Midbrain (tissue), 1 donor: ENCODE data around the gene PCDHGA1.
"Not testable (repeated sequence)": the region's sequence is repeated elsewhere in the genome, so short reads cannot be mapped to it uniquely, and the experiment has no call there.

Experiments used
- DNase-seq: peaks from one replicate; lab custom pipeline; 2025; lab: John Stamatoyannopoulos, UW

The PCDHGA1 gene

GRCh38 chr5:141382469-141383294 lies 52.4 kb downstream of the PCDHGA1 start, which contains the start of gene PCDHGA7:
PCDHGA7 (plus strand) TSS chr5:141382742; CDS start chr5:141382900, 158 bp downstream.
- DNase-seq: no peak

- no peak for DNase-seq
These were observed 53.0 kb downstream of the PCDHGA1 start for GRCh38 chr5:141383345-141383744.

DNA sequence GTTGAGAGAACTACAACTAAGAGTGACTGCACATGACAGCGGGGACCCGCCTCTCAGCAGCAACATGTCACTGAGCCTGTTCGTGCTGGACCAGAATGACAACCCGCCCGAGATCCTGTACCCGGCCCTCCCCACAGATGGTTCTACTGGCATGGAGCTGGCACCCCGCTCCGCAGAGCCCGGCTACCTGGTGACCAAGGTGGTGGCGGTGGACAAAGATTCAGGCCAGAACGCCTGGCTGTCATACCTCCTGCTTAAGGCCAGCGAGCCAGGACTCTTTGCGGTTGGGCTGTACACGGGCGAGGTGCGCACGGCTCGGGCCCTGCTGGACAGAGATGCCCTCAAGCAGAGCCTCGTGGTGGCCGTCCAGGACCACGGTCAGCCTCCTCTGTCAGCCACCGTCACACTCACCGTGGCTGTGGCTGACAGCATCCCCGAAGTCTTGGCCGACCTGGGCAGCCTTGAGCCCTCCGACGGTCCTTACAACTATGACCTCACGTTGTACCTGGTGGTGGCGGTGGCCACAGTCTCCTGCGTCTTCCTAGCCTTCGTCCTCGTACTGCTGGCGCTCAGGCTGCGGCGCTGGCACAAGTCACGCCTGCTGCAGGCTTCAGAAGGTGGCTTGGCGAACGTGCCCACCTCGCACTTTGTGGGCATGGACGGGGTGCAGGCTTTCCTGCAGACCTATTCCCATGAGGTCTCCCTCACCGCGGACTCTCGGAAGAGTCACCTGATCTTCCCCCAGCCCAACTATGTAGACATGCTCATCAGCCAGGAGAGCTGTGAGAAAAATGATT lies 54.4 kb downstream of the PCDHGA1 start:
- DNase-seq: no peak

GRCh38 chr5:141387557-141388311 lies 57.4 kb downstream of the PCDHGA1 start, which contains the start of gene PCDHGB4:
PCDHGB4 (plus strand) TSS chr5:141387698; CDS start chr5:141387885, 187 bp downstream.
- not testable (repeated sequence) for DNase-seq

DNA sequence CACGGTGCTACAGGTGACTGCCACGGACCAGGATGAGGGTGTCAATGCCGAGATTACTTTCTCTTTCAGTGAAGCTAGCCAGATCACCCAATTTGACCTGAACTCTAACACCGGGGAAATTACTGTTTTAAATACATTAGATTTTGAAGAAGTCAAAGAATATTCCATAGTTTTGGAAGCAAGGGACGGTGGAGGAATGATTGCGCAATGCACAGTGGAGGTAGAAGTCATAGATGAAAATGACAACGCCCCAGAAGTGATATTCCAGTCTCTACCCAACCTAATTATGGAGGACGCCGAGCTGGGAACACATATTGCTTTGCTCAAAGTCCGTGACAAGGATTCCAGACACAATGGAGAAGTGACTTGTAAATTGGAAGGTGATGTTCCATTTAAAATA lies 58.3 kb downstream of the PCDHGA1 start:
- DNase-seq: no peak

DNA sequence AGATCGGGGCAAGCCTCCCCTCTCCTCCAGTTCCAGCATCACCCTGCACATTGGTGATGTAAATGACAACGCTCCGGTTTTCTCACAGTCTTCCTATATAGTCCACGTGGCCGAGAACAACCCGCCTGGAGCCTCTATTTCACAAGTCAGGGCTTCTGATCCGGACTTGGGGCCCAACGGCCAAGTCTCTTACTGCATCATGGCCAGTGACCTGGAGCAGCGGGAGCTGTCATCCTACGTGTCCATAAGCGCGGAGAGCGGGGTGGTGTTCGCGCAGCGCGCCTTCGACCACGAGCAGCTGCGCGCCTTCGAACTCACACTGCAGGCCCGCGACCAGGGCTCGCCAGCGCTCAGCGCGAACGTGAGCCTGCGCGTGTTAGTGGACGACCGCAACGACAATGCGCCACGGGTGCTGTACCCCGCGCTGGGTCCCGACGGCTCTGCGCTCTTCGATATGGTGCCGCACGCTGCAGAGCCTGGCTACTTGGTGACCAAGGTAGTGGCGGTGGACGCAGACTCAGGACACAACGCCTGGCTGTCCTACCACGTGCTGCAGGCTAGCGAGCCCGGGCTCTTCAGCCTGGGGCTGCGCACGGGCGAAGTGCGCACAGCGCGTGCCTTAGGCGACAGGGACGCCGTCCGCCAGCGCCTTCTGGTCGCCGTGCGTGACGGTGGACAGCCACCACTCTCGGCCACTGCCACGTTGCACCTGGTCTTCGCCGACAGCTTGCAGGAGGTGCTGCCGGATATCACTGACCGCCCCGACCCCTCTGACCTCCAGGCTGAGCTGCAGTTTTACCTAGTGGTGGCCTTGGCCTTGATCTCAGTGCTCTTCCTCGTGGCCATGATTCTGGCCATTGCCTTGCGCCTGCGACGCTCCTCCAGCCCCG lies 59.1 kb downstream of the PCDHGA1 start:
- DNase-seq: no peak

DNA sequence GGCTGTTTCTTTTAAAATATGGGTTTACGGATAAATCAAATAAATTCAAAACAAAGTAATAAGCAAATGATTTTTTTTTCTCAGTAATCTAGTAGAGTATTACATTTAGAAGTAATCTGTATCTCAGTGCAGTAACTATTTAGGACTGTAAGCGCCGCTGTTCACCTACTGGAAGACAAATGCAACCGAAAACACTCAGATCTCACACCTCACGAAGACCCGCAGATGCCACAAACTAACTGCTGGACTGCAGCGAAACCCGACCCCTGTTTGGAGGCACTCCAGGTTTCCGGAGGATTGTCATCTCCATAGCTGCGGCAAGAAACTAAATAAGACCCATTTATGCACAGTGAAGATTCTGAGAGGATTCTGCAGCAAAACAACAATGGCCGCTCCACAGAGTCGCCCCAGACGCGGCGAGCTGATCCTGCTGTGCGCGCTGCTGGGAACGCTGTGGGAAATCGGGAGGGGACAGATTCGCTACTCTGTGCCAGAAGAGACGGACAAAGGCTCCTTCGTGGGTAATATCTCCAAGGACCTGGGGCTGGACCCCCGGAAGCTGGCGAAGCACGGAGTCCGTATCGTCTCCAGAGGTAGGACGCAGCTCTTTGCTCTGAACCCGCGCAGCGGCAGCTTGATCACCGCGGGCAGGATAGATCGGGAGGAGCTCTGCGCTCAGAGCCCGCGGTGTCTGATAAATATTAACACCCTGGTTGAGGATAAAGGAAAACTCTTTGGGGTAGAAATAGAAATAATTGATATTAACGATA lies 62.3 kb downstream of the PCDHGA1 start, which contains the start of gene PCDHGA8:
Gene PCDHGA8, plus strand, starts transcription at position 205 of the 770 bp plus-strand sequence. Its CDS starts 181 bp downstream, at position 386.
- DNase-seq: no peak

DNA sequence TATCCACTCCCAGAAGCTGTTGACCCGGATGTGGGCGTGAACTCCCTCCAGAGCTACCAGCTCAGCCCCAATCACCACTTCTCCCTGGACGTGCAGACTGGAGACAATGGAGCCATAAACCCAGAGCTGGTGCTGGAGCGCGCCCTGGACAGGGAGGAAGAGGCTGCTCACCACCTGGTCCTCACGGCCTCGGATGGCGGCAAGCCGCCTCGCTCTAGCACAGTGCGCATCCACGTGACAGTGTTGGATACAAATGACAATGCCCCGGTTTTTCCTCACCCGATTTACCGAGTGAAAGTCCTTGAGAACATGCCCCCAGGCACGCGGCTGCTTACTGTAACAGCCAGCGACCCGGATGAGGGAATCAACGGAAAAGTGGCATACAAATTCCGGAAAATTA lies 63.0 kb downstream of the PCDHGA1 start:
- DNase-seq: no peak

GRCh38 chr5:141394401-141395187 lies 64.3 kb downstream of the PCDHGA1 start:
- DNase-seq: not testable (repeated sequence)

DNA sequence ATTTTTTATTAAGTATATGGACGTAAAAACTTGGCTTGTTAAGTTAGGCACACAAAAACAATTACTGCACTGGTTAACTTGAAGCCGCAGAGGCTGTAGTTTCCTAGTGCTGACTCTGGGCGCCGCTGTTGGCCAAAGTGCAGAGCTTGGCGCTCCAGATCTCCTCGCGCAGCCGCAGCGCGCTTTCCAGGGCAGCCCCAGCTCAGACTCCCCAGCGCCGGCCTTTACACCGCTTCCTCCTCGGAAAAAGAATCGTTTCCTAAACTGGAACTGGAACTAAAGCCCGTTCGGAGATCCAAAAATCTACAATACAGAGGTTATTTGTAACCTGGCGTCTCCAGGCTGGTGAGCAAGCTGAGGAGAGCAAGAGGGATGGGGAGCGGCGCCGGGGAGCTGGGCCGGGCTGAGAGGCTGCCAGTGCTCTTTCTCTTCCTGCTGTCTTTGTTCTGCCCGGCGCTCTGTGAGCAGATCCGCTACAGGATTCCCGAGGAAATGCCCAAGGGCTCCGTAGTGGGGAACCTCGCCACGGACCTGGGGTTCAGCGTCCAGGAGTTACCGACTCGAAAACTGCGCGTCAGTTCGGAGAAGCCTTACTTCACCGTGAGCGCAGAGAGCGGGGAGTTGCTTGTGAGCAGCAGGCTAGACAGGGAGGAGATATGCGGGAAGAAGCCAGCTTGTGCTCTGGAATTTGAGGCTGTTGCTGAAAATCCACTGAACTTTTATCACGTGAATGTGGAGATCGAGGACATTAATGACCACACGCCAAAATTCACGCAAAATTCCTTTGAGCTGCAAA lies 67.6 kb downstream of the PCDHGA1 start, which contains the start of gene PCDHGB5:
Gene PCDHGB5, plus strand, starts transcription at position 192 of the 796 bp plus-strand sequence. Its CDS starts 181 bp downstream, at position 373.
- DNase-seq: not testable (repeated sequence)

DNA sequence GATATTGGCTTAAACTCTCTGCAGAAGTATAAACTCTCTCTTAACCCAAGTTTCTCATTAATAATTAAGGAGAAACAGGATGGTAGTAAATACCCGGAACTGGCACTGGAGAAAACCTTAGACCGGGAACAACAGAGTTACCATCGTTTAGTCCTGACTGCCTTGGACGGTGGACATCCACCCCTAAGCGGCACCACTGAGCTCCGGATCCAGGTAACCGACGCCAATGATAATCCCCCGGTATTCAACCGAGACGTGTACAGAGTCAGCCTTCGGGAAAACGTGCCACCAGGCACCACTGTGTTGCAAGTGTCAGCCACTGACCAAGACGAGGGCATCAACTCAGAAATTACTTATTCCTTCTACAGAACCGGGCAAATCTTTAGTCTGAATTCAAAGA lies 68.3 kb downstream of the PCDHGA1 start:
- no peak for DNase-seq

GRCh38 chr5:141399555-141400258 lies 69.4 kb downstream of the PCDHGA1 start:
- no peak for DNase-seq

DNA sequence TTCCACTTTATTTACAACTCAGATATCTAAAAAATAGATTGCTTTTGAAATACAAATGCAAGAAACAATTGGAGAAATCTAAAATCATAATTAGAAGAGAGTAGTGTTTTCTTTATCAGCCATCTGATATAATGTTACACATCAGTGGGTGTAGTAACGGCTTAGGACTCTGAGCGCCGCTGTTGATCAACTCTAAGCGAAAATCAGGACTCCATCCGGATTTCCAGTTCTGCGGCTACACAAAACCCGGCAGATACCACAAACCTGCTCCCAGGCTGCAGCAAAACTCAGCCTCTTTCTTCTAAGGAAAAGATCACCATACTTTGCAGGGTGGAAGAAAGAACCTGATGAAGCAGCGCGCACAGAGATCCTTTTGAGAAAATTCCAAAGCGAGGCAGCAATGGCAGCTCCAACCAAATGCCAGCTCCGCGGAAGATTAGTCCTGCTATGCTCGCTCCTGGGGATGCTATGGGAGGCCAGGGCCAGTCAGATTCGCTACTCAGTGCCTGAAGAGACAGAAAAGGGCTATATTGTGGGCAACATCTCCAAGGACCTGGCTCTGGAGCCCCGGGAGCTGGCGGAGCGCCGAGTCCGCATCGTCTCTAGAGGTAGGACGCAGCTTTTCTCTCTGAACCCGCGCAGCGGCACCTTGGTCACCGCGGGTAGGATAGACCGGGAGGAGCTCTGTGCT lies 72.4 kb downstream of the PCDHGA1 start, which contains the start of gene PCDHGA9:
Gene PCDHGA9, plus strand, starts transcription at position 226 of the 691 bp plus-strand sequence. Its CDS starts 175 bp downstream, at position 401.
- DNase-seq: no peak

GRCh38 chr5:141403387-141403786 lies 73.1 kb downstream of the PCDHGA1 start:
- DNase-seq: no peak

DNA sequence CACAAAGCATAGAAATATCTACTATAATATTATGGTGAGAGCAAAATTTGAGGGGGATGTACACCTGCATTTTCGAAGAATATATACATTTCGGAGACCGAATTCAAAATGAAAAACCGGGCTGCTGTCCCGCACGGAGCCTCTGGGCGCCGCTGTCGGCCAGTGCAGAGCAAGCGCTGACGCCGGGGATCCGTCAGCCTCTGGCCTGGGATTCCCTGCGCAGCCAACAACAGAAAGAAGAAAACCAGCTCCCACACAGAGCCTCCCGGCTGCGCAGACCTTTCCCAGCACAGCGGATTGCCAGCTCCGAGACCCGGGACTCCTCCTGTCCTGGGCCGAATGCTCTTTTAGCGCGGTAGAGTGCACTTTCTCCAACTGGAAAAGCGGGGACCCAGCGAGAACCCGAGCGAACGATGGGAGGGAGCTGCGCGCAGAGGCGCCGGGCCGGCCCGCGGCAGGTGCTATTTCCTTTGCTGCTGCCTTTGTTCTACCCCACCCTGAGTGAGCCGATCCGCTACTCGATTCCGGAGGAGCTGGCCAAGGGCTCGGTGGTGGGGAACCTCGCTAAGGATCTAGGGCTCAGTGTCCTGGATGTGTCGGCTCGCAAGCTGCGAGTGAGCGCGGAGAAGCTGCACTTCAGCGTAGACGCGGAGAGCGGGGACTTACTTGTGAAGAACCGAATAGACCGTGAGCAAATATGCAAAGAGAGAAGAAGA lies 77.6 kb downstream of the PCDHGA1 start, which contains the start of gene PCDHGB6:
Gene PCDHGB6, plus strand, starts transcription at position 232 of the 716 bp plus-strand sequence. Its CDS starts 182 bp downstream, at position 414.
- not testable (repeated sequence) for DNase-seq
